GM18873 (cell line): ENCODE measurements around the gene DCAF10.
A peak's percentile ranks its signal among the peaks of the same experiment; 100 is the strongest.
"Not testable (repeated sequence)": the region's sequence is repeated elsewhere in the genome, so short reads cannot be mapped to it uniquely, and the experiment has no call there.

ENCODE experiments used
- ATAC-seq: cut with Tn5 transposase; IDR thresholded peaks from one replicate; pipeline ENCODE4 v1.9.1; 2021; ENCODE audit warnings: mild to moderate bottlenecking, moderate library complexity, moderate number of reproducible peaks; ENCODE audit not compliant: unreplicated experiment, low FRiP score

DCAF10 gene

GRCh38 chr9:37790096-37790495, 10.5 kb upstream of the DCAF10 start:
- no peak for ATAC-seq

GRCh38 chr9:37792122-37792521, 8.5 kb upstream of the DCAF10 start:
- no peak for ATAC-seq

GRCh38 chr9:37796232-37796631, 4.4 kb upstream of the DCAF10 start:
- no peak for ATAC-seq

- ATAC-seq, result no peak
Observed at GRCh38 chr9:37798677-37799076, 1.9 kb upstream of the DCAF10 start.

GRCh38 chr9:37801287-37801850, 772 bp downstream of the DCAF10 start:
- peak; percentile 24 for ATAC-seq

GRCh38 chr9:37801959-37802711, 1.5 kb downstream of the DCAF10 start:
- ATAC-seq, result no peak

GRCh38 chr9:37806271-37806670, 5.7 kb downstream of the DCAF10 start:
- ATAC-seq, result no peak

GRCh38 chr9:37809676-37810075, 9.1 kb downstream of the DCAF10 start:
- ATAC-seq, result not testable (repeated sequence)

GRCh38 chr9:37811906-37812476, 11.4 kb downstream of the DCAF10 start:
- ATAC-seq, result no peak

GRCh38 chr9:37812773-37813379, 12.3 kb downstream of the DCAF10 start:
- no peak for ATAC-seq

GRCh38 chr9:37818849-37819248, 18.3 kb downstream of the DCAF10 start:
- ATAC-seq, result no peak

GRCh38 chr9:37820142-37820541, 19.5 kb downstream of the DCAF10 start:
- ATAC-seq, result no peak

- not testable (repeated sequence) for ATAC-seq
Observed at GRCh38 chr9:37825174-37825573, 24.6 kb downstream of the DCAF10 start.

- no peak for ATAC-seq
Observed at GRCh38 chr9:37827483-37828165, 27.0 kb downstream of the DCAF10 start.

- no peak for ATAC-seq
Observed at GRCh38 chr9:37835821-37836220, 35.2 kb downstream of the DCAF10 start.

- ATAC-seq, result no peak
Observed at GRCh38 chr9:37836386-37836785, 35.8 kb downstream of the DCAF10 start.

- ATAC-seq, result no peak
Observed at GRCh38 chr9:37839496-37840461, 39.2 kb downstream of the DCAF10 start.

GRCh38 chr9:37840560-37841194, 40.1 kb downstream of the DCAF10 start:
- ATAC-seq, result no peak

GRCh38 chr9:37852222-37852621, 51.6 kb downstream of the DCAF10 start:
- no peak for ATAC-seq
